H9 (cell line): Measurements from ENCODE around the gene PLXNA2. TPM values are rescaled to one million over a fixed set of nuclear protein-coding genes. Genes with fewer than 3 reads are reported as not detected.

Source experiments
- DNase-seq: peaks from one replicate; pipeline ENCODE4 v3.0.0-alpha.2; 2017
- H2AFZ ChIP-seq: one replicate; pipeline ENCODE4 v1.6.1; 2013; ENCODE audit warnings: mild to moderate bottlenecking, low read length, control low read depth, moderate library complexity
- H2AK5ac ChIP-seq: 2 replicates; pipeline ENCODE4 v1.6.1; 2013; ENCODE audit warnings: low read length, control low read depth, mixed read lengths; ENCODE audit not compliant: insufficient read length
- H2BK120ac ChIP-seq: one replicate; pipeline ENCODE4 v1.6.1; 2013; ENCODE audit warnings: low read depth, mild to moderate bottlenecking, low read length, control low read depth, inconsistent platforms; ENCODE audit not compliant: poor library complexity, severe bottlenecking
- H2BK12ac ChIP-seq: 2 replicates; pipeline ENCODE4 v1.6.1; 2013; ENCODE audit warnings: low read length, control low read depth, mixed read lengths, low read depth; ENCODE audit not compliant: insufficient read length
- H2BK15ac ChIP-seq: 2 replicates; pipeline ENCODE4 v1.6.1; 2013; ENCODE audit warnings: low read depth, low read length, control low read depth
- H2BK20ac ChIP-seq: one replicate; pipeline ENCODE4 v1.6.1; 2013; ENCODE audit warnings: low read depth, mild to moderate bottlenecking, low read length, control low read depth, inconsistent platforms; ENCODE audit not compliant: poor library complexity, severe bottlenecking
- H2BK5ac ChIP-seq: 2 replicates; pipeline ENCODE4 v1.6.1; 2013; ENCODE audit warnings: low read length, control low read depth, mixed read lengths; ENCODE audit not compliant: insufficient read length
- H3K14ac ChIP-seq: 2 replicates; pipeline ENCODE4 v1.6.1; 2013; ENCODE audit warnings: low read length, control low read depth; ENCODE audit not compliant: insufficient read depth
- H3K18ac ChIP-seq: 2 replicates; pipeline ENCODE4 v1.6.1; 2013; ENCODE audit warnings: low read depth, mild to moderate bottlenecking, mixed read lengths, low read length, control low read depth; ENCODE audit not compliant: insufficient read length
- H3K23ac ChIP-seq: 2 replicates; pipeline ENCODE4 v1.6.1; 2013; ENCODE audit warnings: low read length, control low read depth, mixed read lengths, low read depth; ENCODE audit not compliant: insufficient read length
- H3K23me2 ChIP-seq: 2 replicates; pipeline ENCODE4 v1.6.1; 2013; ENCODE audit warnings: low read depth, mild to moderate bottlenecking, mixed read lengths, low read length, control low read depth; ENCODE audit not compliant: insufficient read length, poor library complexity, severe bottlenecking
- H3K27ac ChIP-seq: 2 replicates; pipeline ENCODE4 v1.5.1; 2013; ENCODE audit warnings: low read length, control low read depth, mixed read lengths, low read depth; ENCODE audit not compliant: insufficient read length
- H3K27me3 ChIP-seq: 2 replicates; pipeline ENCODE4 v1.6.1; 2013; ENCODE audit warnings: low read length, control low read depth, inconsistent platforms; ENCODE audit not compliant: insufficient read depth
- H3K4ac ChIP-seq: 2 replicates; pipeline ENCODE4 v1.6.1; 2013; ENCODE audit warnings: low read depth, mild to moderate bottlenecking, control low read depth, inconsistent platforms, low read length, moderate library complexity
- H3K4me1 ChIP-seq: 2 replicates; pipeline ENCODE4 v1.6.1; 2013; ENCODE audit warnings: low read length, control low read depth, inconsistent platforms; ENCODE audit not compliant: insufficient read depth
- H3K4me2 ChIP-seq: 2 replicates; pipeline ENCODE4 v1.6.1; 2013; ENCODE audit warnings: low read length, control low read depth, mixed read lengths; ENCODE audit not compliant: insufficient read length, insufficient read depth
- H3K56ac ChIP-seq: 2 replicates; pipeline ENCODE4 v1.6.1; 2013; ENCODE audit warnings: low read depth, mild to moderate bottlenecking, mixed read lengths, low read length, control low read depth; ENCODE audit not compliant: insufficient read length
- H3K79me1 ChIP-seq: 2 replicates; pipeline ENCODE4 v1.6.1; 2013; ENCODE audit warnings: low read depth, mild to moderate bottlenecking, moderate library complexity, low read length, control low read depth, inconsistent platforms; ENCODE audit not compliant: insufficient read depth, poor library complexity, severe bottlenecking
- H3K79me2 ChIP-seq: 2 replicates; pipeline ENCODE4 v1.6.1; 2013; ENCODE audit warnings: low read length, control low read depth, inconsistent platforms; ENCODE audit not compliant: insufficient read depth
- H3K9ac ChIP-seq: 2 replicates; pipeline ENCODE4 v1.6.1; 2013; ENCODE audit warnings: low read length, control low read depth, mixed read lengths; ENCODE audit not compliant: insufficient read length; ENCODE audit errors: extremely low read depth
- H3K9me3 ChIP-seq: one replicate; pipeline ENCODE4 v1.6.1; 2013; ENCODE audit warnings: low read depth, low read length, inconsistent platforms; ENCODE audit not compliant: control insufficient read depth
- H3T11ph ChIP-seq: one replicate; pipeline ENCODE4 v1.6.1; 2013; ENCODE audit warnings: mild to moderate bottlenecking, low read length, control low read depth, inconsistent platforms
- H4K20me1 ChIP-seq: one replicate; pipeline ENCODE4 v1.6.1; 2013; ENCODE audit not compliant: control insufficient read depth, insufficient read length, insufficient read depth
- H4K5ac ChIP-seq: 2 replicates; pipeline ENCODE4 v1.6.1; 2013; ENCODE audit warnings: low read depth, mild to moderate bottlenecking, mixed read lengths, low read length, control low read depth; ENCODE audit not compliant: insufficient read length
- H4K8ac ChIP-seq: replicated peaks from 2 replicates; pipeline ENCODE4 v1.6.1; 2013; ENCODE audit warnings: low read length, control low read depth, mixed read lengths, low read depth; ENCODE audit not compliant: insufficient read length
- H4K91ac ChIP-seq: 2 replicates; pipeline ENCODE4 v1.6.1; 2013; ENCODE audit warnings: low read depth, mild to moderate bottlenecking, moderate library complexity, mixed read lengths, low read length, control low read depth; ENCODE audit not compliant: insufficient read length
- H3K27ac Mint-ChIP-seq, 3 experiments: 2 replicates in 2 of 3; 3 replicates in 1 of 3; pipeline ENCODE4 v1.8.0; 2020 to 2021; ENCODE audit warnings: mixed read lengths in 3 of 3, mild to moderate bottlenecking in 1 of 3, moderate library complexity in 1 of 3
- H3K27me3 Mint-ChIP-seq: 2 replicates; pipeline ENCODE4 v1.8.0; 2021; ENCODE audit warnings: low read depth, mild to moderate bottlenecking, moderate library complexity, mixed read lengths
- H3K36me3 Mint-ChIP-seq, 3 experiments: 2 replicates in 2 of 3; 3 replicates in 1 of 3; pipeline ENCODE4 v1.8.0; 2020 to 2021; ENCODE audit warnings: low read depth in 3 of 3, mixed read lengths in 3 of 3; ENCODE audit not compliant: insufficient read depth in 1 of 3
- H3K4me1 Mint-ChIP-seq, 2 experiments: 2 replicates each; pipeline ENCODE4 v1.8.0; 2020; ENCODE audit warnings: mixed read lengths in 2 of 2
- H3K4me3 Mint-ChIP-seq, 2 experiments: 2 replicates in 1 of 2; 3 replicates in 1 of 2; pipeline ENCODE4 v1.8.0; 2020 to 2021; ENCODE audit warnings: mild to moderate bottlenecking in 2 of 2, mixed read lengths in 2 of 2, moderate library complexity in 1 of 2
- H3K9me3 Mint-ChIP-seq, 2 experiments: 2 replicates in 1 of 2; 3 replicates in 1 of 2; pipeline ENCODE4 v1.8.0; 2020; ENCODE audit warnings: mild to moderate bottlenecking in 2 of 2, mixed read lengths in 2 of 2, moderate library complexity in 1 of 2
- WGBS: extraction: QIAGEN DNeasy Blood & Tissue Kit; methylation state at CpG from one replicate; pipeline ENCODE4 v1.1.7; 2013; ENCODE audit warnings: missing lambda C conversion rate, low lambda C conversion rate, mixed read lengths; ENCODE audit not compliant: insufficient read length; ENCODE audit errors: extremely low coverage; 5-methylcytosine and 5-hydroxymethylcytosine counted together
- total RNA-seq: library from RNA; stranded (reverse); gene quantifications from 2 replicates; pipeline ENCODE4 v1.2.1, GENCODE V29; 2021
- TF ChIP-seq, protein P1 (sequence below): fragments of 200-600 bp; sonication (generic); conservative IDR thresholded peaks from 3 replicates; pipeline ENCODE4 v1.8.0; 2021; ENCODE audit warnings: antibody characterized with exemption, mild to moderate bottlenecking

PLXNA2 gene
- total RNA-seq, 1 experiment from 2014 or later, result 0.57 TPM

GRCh38 chr1:208174200-208174599 is 70.0 kb downstream of the PLXNA2 start:
- H4K5ac ChIP-seq, result no peak overlapping the region
- no peak overlapping the region for H2BK120ac ChIP-seq
- peaks cover 3% of the 10 kb centered on the region; the same call in 1 of the 2 replicates for H3K4me1 ChIP-seq
- H3K27ac ChIP-seq, result no peak overlapping the region
- H4K20me1 ChIP-seq, result no peaks in the 10 kb centered on the region
- no peaks in the 10 kb centered on the region for H3K79me2 ChIP-seq
- no peak overlapping the region for H2AK5ac ChIP-seq
- no peak overlapping the region for H3K4me3 Mint-ChIP-seq
- no peak overlapping the region for H2BK20ac ChIP-seq
- no peaks in the 10 kb centered on the region for H3K23me2 ChIP-seq
- no peak overlapping the region for H3K4me2 ChIP-seq
- WGBS, result no CpG with 5 or more reads among the region's 5 CpGs
- H3K27ac Mint-ChIP-seq, result no peak overlapping the region
- H2BK5ac ChIP-seq, result no peak overlapping the region
- H4K91ac ChIP-seq, result no peak overlapping the region
- H3T11ph ChIP-seq, result no peak overlapping the region
- no peaks in the 10 kb centered on the region for H3K36me3 Mint-ChIP-seq
- H3K18ac ChIP-seq, result no peak overlapping the region
- H3K9ac ChIP-seq, result no peak overlapping the region
- H3K4me1 Mint-ChIP-seq, result peaks cover 41 to 46% of the 10 kb centered on the region in 2 experiments
- no peak overlapping the region for H3K23ac ChIP-seq
- no peak overlapping the region for H2AFZ ChIP-seq
- no peak overlapping the region for H3K56ac ChIP-seq
- no peaks in the 10 kb centered on the region for H3K9me3 Mint-ChIP-seq
- TF ChIP-seq, protein P1, sequence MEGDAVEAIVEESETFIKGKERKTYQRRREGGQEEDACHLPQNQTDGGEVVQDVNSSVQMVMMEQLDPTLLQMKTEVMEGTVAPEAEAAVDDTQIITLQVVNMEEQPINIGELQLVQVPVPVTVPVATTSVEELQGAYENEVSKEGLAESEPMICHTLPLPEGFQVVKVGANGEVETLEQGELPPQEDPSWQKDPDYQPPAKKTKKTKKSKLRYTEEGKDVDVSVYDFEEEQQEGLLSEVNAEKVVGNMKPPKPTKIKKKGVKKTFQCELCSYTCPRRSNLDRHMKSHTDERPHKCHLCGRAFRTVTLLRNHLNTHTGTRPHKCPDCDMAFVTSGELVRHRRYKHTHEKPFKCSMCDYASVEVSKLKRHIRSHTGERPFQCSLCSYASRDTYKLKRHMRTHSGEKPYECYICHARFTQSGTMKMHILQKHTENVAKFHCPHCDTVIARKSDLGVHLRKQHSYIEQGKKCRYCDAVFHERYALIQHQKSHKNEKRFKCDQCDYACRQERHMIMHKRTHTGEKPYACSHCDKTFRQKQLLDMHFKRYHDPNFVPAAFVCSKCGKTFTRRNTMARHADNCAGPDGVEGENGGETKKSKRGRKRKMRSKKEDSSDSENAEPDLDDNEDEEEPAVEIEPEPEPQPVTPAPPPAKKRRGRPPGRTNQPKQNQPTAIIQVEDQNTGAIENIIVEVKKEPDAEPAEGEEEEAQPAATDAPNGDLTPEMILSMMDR, result no peak
- H3K27me3 Mint-ChIP-seq, result no peaks in the 10 kb centered on the region; the same call in 1 of the 2 replicates
- H3K27me3 ChIP-seq, result no peaks in the 10 kb centered on the region
- no peak overlapping the region for H2BK15ac ChIP-seq
- H4K8ac ChIP-seq, result no peak overlapping the region
- H3K4ac ChIP-seq, result no peak overlapping the region
- no peaks in the 10 kb centered on the region for H3K9me3 ChIP-seq
- no peaks in the 10 kb centered on the region for H3K79me1 ChIP-seq
- no peak overlapping the region for H2BK12ac ChIP-seq
- DNase-seq, result no peak
- no peak overlapping the region; the same call in 1 of the 2 replicates for H3K14ac ChIP-seq
